ENCODE measurements around the gene CBX2.
A peak's percentile ranks its signal among the peaks of the same experiment; 100 is the strongest.

CBX2 gene

DNA sequence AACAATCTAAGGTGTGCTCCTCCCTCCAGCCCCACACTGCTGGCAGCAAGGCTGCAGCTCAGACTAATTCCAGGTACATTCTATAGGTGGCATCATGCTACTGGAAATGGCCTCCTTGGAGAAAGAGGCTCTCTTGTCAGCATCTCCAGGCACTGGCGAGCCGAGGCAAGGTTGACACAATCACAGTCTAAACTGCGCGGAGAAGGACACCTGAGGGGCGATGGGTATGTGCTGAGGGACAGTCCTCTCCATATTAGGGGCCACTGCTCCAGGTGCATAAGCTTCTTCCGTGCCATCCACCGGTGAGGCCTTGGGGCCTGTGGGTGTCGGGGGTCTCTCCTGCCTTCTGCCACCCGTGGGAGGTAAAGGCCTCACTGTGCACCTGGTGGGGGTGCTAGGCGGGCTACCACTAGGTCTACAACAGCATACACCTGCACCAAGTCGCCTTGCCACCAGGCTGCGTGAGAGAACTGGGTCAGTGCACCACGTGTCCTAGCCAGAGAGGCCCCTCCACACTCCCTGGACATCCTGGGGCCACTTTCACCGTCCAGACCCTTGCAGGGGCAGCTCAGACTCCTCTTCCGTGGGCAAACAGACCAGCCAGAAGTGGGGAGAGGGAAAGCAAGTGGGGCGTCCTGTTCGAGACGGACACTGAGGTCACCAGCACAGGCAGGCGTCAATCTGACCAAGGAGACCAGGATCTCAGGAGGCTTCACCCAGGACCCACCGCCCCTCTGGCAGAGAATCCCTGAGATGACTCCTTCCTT, 31.0 kb downstream of the CBX2 start:
- Histone ChIP-seq H3K4me3 (ENCODE audit: low read length) (no peak overlapping the region), H3K9me3 (ENCODE audit: control insufficient read depth, insufficient read depth, low read length) (no peaks in the 10 kb centered on the region), H3K4me1 (ENCODE audit: control insufficient read depth, low read length) (peaks cover 62% of the 10 kb centered on the region), H3K27ac (ENCODE audit: low read depth, low read length) (no peak overlapping the region), H3F3A (ENCODE audit: control insufficient read depth, insufficient read depth) (peaks cover 10% of the 10 kb centered on the region), H3K4me2 (ENCODE audit: low read length) (no peak overlapping the region), H3K9me2 (replicated peaks; ENCODE audit: control insufficient read depth, low read length) (no peaks in the 10 kb centered on the region), H3K36me3 (ENCODE audit: control insufficient read depth, low read length) (no peaks in the 10 kb centered on the region), H3K79me2 (ENCODE audit: control insufficient read depth, low read length) (no peaks in the 10 kb centered on the region), H4K20me1 (ENCODE audit: control insufficient read depth, insufficient read depth, low read depth, low read length) (no peaks in the 10 kb centered on the region), H3K27me3 (ENCODE audit: control insufficient read depth, low read length) (peaks cover 70% of the 10 kb centered on the region)
- TF ChIP-seq EZH2phosphoT487 (IDR thresholded peaks at IDR 0.05; ENCODE audit: borderline replicate concordance, low read length) = no peak
- TF ChIP-seq CTCF (IDR thresholded peaks at IDR 0.05; ENCODE audit: low read depth, low read length, poor library complexity, severe bottlenecking) = no peak

GRCh38 chr17:79809530-79810129, 31.7 kb downstream of the CBX2 start:
- TF ChIP-seq CTCF (IDR thresholded peaks at IDR 0.05; ENCODE audit: low read depth, low read length, poor library complexity, severe bottlenecking) (no peak), EZH2phosphoT487 (IDR thresholded peaks at IDR 0.05; ENCODE audit: borderline replicate concordance, low read length) (no peak)
- H3K27me3 ChIP-seq (ENCODE audit: control insufficient read depth, low read length) = peaks cover 73% of the 10 kb centered on the region

GRCh38 chr17:79810130-79811010, 32.4 kb downstream of the CBX2 start:
- Histone ChIP-seq H3K4me3 (ENCODE audit: low read length) (peak overlapping the region; percentile 73), H3K9me2 (replicated peaks; ENCODE audit: control insufficient read depth, low read length) (no peaks in the 10 kb centered on the region), H3K79me2 (ENCODE audit: control insufficient read depth, low read length) (no peaks in the 10 kb centered on the region), H3K4me1 (ENCODE audit: control insufficient read depth, low read length) (peaks cover 51% of the 10 kb centered on the region), H3K27me3 (ENCODE audit: control insufficient read depth, low read length) (peaks cover 67% of the 10 kb centered on the region), H3K36me3 (ENCODE audit: control insufficient read depth, low read length) (no peaks in the 10 kb centered on the region), H3K9me3 (ENCODE audit: control insufficient read depth, insufficient read depth, low read length) (no peaks in the 10 kb centered on the region), H3F3A (ENCODE audit: control insufficient read depth, insufficient read depth) (peaks cover 3% of the 10 kb centered on the region), H3K4me2 (ENCODE audit: low read length) (peak overlapping the region; percentile 92), H4K20me1 (ENCODE audit: control insufficient read depth, insufficient read depth, low read depth, low read length) (no peaks in the 10 kb centered on the region), H3K27ac (ENCODE audit: low read depth, low read length) (no peak overlapping the region)
- TF ChIP-seq EZH2phosphoT487 (IDR thresholded peaks at IDR 0.05; ENCODE audit: borderline replicate concordance, low read length) (no peak), CTCF (IDR thresholded peaks at IDR 0.05; ENCODE audit: low read depth, low read length, poor library complexity, severe bottlenecking) (no peak)

More at GRCh38 chr17:79809530-79810129, 31.7 kb downstream of the CBX2 start:
- Histone ChIP-seq H4K20me1 (ENCODE audit: control insufficient read depth, insufficient read depth, low read depth, low read length) (no peaks in the 10 kb centered on the region), H3K36me3 (ENCODE audit: control insufficient read depth, low read length) (no peaks in the 10 kb centered on the region), H3K4me2 (ENCODE audit: low read length) (peak overlapping the region; percentile 34; the same call in 1 of the 2 replicates), H3K27ac (ENCODE audit: low read depth, low read length) (no peak overlapping the region), H3K4me1 (ENCODE audit: control insufficient read depth, low read length) (peaks cover 58% of the 10 kb centered on the region), H3F3A (ENCODE audit: control insufficient read depth, insufficient read depth) (peaks cover 9% of the 10 kb centered on the region), H3K9me3 (ENCODE audit: control insufficient read depth, insufficient read depth, low read length) (no peaks in the 10 kb centered on the region), H3K79me2 (ENCODE audit: control insufficient read depth, low read length) (no peaks in the 10 kb centered on the region), H3K9me2 (replicated peaks; ENCODE audit: control insufficient read depth, low read length) (no peaks in the 10 kb centered on the region), H3K4me3 (ENCODE audit: low read length) (no peak overlapping the region)

All from DOHH2 (cell line).